PC-3 (cell line): ENCODE data around the gene ORC5.

Source experiments
- CTCF ChIP-seq: fragments of 300-600 bp; sonication (generic); conservative IDR thresholded peaks from 2 replicates; pipeline ENCODE4 v1.5.1; 2017; ENCODE audit warnings: antibody characterized with exemption, low read depth, mild to moderate bottlenecking, low read length
- EZH2phosphoT487 ChIP-seq: fragments of 300-600 bp; sonication (generic); IDR thresholded peaks from 2 replicates; pipeline ENCODE4 v1.6.1; 2018; ENCODE audit warnings: mild to moderate bottlenecking, antibody characterized with exemption, low read length, borderline replicate concordance

- TF ChIP-seq CTCF (no peak), EZH2phosphoT487 (no peak)
Measured at GRCh38 chr7:104150470-104150869, 57.3 kb downstream of the ORC5 start.
